HL-60 (cell line): ENCODE data around the gene LACRT.

Experiments
- DNase-seq, 2 experiments: peaks; one replicate each; pipeline ENCODE4 v3.0.0-alpha.2; 2010 to 2020; ENCODE audit warnings: low read depth in 1 of 2, low spot score in 1 of 2
- H3K27ac ChIP-seq: fragments of 250-450 bp; sonication (Bioruptor Pico); replicated peaks from 2 replicates; pipeline ENCODE4 v1.5.1; 2020; ENCODE audit warnings: mild to moderate bottlenecking, moderate library complexity
- H3K27me3 ChIP-seq: fragments of 250-450 bp; sonication (Bioruptor Pico); 2 replicates; pipeline ENCODE4 v1.5.1; 2021; ENCODE audit warnings: mild to moderate bottlenecking, moderate library complexity; ENCODE audit not compliant: insufficient read depth, poor library complexity, severe bottlenecking
- H3K4me3 ChIP-seq: replicated peaks from 2 replicates; pipeline ENCODE4 v1.5.1; 2011; ENCODE audit warnings: mild to moderate bottlenecking, control low read depth, low read length; ENCODE audit not compliant: insufficient read depth
- CTCF ChIP-seq: IDR thresholded peaks from one replicate; pipeline ENCODE4 v1.5.1; 2011; ENCODE audit warnings: low read length, control low read depth, inconsistent platforms; ENCODE audit not compliant: insufficient read depth
- GABPA ChIP-seq: IDR thresholded peaks from 2 replicates; pipeline ENCODE4 v1.6.1; 2012; ENCODE audit warnings: low read depth
- POLR2AphosphoS5 ChIP-seq: IDR thresholded peaks from 2 replicates; pipeline ENCODE4 v1.6.1; 2012; ENCODE audit warnings: low read depth
- SPI1 ChIP-seq: IDR thresholded peaks from 2 replicates; pipeline ENCODE4 v1.6.1; 2012; ENCODE audit warnings: low read depth, mild to moderate bottlenecking, borderline replicate concordance
- TF ChIP-seq, protein P1 (sequence below): IDR thresholded peaks from 2 replicates; pipeline ENCODE4 v1.6.1; 2012; ENCODE audit warnings: low read depth; ENCODE audit not compliant: insufficient replicate concordance

LACRT gene

GRCh38 chr12:54612225-54612750 lies 22.4 kb downstream of the LACRT start:
- DNase-seq = no peak
- TF ChIP-seq CTCF = no peak
- no peak for TF ChIP-seq GABPA
- TF ChIP-seq POLR2AphosphoS5 = no peak
- TF ChIP-seq, protein P1, sequence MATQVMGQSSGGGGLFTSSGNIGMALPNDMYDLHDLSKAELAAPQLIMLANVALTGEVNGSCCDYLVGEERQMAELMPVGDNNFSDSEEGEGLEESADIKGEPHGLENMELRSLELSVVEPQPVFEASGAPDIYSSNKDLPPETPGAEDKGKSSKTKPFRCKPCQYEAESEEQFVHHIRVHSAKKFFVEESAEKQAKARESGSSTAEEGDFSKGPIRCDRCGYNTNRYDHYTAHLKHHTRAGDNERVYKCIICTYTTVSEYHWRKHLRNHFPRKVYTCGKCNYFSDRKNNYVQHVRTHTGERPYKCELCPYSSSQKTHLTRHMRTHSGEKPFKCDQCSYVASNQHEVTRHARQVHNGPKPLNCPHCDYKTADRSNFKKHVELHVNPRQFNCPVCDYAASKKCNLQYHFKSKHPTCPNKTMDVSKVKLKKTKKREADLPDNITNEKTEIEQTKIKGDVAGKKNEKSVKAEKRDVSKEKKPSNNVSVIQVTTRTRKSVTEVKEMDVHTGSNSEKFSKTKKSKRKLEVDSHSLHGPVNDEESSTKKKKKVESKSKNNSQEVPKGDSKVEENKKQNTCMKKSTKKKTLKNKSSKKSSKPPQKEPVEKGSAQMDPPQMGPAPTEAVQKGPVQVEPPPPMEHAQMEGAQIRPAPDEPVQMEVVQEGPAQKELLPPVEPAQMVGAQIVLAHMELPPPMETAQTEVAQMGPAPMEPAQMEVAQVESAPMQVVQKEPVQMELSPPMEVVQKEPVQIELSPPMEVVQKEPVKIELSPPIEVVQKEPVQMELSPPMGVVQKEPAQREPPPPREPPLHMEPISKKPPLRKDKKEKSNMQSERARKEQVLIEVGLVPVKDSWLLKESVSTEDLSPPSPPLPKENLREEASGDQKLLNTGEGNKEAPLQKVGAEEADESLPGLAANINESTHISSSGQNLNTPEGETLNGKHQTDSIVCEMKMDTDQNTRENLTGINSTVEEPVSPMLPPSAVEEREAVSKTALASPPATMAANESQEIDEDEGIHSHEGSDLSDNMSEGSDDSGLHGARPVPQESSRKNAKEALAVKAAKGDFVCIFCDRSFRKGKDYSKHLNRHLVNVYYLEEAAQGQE = no peak
- TF ChIP-seq SPI1 = no peak
- Histone ChIP-seq H3K4me3 (no peak overlapping the region), H3K27ac (no peak overlapping the region), H3K27me3 (peaks cover 17% of the 10 kb centered on the region)

DNA sequence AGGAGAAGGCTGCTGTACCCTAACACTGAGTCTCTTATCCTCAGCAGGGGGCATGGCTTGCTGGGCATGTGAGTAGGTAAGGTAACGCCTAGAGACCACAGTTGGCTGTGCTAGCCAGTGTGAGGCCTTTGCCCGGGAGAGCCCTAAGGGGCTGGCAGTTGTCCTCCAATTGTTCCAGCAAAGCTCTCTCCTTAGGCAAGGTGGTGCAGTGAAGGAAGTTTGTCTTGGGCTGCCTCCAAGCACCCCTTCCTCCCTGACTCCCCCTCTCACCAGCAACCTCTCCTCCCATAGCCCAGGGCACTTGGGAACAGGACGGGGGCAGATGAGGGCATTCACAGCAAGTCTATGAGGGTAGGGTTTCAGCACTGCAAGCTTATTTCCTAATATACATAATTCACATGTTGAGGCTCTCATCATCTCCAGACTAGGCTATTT lies 23.0 kb downstream of the LACRT start:
- DNase-seq = no peak
- H3K27me3 ChIP-seq = peaks cover 19% of the 10 kb centered on the region
- H3K4me3 ChIP-seq = no peak overlapping the region
- TF ChIP-seq, protein P1 = no peak
- no peak for TF ChIP-seq CTCF
- no peak for TF ChIP-seq SPI1
- TF ChIP-seq GABPA = no peak
- TF ChIP-seq POLR2AphosphoS5 = no peak
- no peak overlapping the region for H3K27ac ChIP-seq

DNA sequence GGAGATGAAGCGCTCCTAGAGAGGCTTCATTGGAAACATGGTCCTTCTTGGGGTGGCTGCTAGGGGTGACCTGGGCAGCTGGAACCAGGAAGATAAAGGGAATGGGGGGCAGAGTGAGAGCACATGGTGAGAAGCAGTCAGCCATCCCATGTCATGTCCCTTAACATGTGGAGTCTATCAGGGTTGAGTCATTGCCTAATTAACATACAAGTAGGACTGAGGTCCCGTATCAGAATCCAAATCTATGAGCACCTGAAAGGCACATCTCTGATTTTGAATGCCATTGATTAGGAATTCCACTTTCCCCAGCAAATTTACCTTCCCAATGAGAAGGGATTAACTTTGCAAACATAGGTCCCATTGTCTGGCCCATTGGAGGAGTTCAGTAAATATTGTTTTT lies 25.9 kb downstream of the LACRT start:
- H3K27ac ChIP-seq = no peak overlapping the region
- TF ChIP-seq SPI1 (no peak), GABPA (no peak), CTCF (no peak), POLR2AphosphoS5 (no peak)
- TF ChIP-seq, protein P1 = no peak
- H3K4me3 ChIP-seq = no peak overlapping the region
- DNase-seq = no peak
- peaks cover 9% of the 10 kb centered on the region for H3K27me3 ChIP-seq
